Thyroid gland (tissue), 4 donors: Measurements from ENCODE around the gene RNF220.

Source experiments
- CTCF ChIP-seq, 6 experiments: fragments of 200-600 bp in 3 of 6; fragments of 450-650 bp in 3 of 6; sonication (generic) in 3 of 6; IDR thresholded peaks; one replicate each; pipeline ENCODE4 v1.5.1; 2016 to 2019; ENCODE audit warnings: antibody characterized with exemption in 6 of 6, mild to moderate bottlenecking in 2 of 6, inconsistent platforms in 1 of 6, moderate library complexity in 1 of 6
- POLR2A ChIP-seq, 2 donors: fragments of 450-650 bp; IDR thresholded peaks; one replicate each; pipeline ENCODE4 v1.6.1; 2017; ENCODE audit warnings: antibody characterized with exemption in 2 of 2, mild to moderate bottlenecking in 2 of 2, moderate library complexity in 1 of 2

GRCh38 chr1:44500181-44501046, 95.4 kb downstream of the RNF220 start:
- TF ChIP-seq CTCF (IDR thresholded peaks at IDR 0.05), result peak in 1 of 6 experiments; percentile 24
- no peak for TF ChIP-seq POLR2A (IDR thresholded peaks at IDR 0.05)
